Measurements from ENCODE around the gene DPPA3. TPM values are rescaled to one million over a fixed set of nuclear protein-coding genes. Genes with fewer than 3 reads are reported as not detected.

The DPPA3 gene
- total RNA-seq, 1 experiment from 2014 or later, result 6.8 TPM

DNA sequence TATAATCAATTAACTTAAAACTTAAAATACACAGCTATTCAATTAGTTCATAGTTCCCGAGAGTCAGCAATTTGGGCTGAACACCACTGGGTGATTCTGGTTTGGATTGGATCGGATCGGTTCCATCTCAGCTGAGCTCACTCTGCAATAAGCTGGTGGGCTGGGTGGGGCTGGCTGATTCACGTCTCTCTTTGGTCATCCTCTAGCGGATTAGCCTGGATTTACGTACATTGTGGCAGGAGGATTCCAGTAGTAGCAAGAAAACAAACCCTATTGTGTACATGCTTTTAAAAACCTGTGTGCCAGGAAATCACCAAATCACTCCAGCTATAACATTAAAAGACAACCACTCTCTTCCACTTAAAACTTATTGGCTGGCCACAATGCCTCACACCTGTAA lies 39.1 kb downstream of the DPPA3 start:
- TF ChIP-seq, protein P1, sequence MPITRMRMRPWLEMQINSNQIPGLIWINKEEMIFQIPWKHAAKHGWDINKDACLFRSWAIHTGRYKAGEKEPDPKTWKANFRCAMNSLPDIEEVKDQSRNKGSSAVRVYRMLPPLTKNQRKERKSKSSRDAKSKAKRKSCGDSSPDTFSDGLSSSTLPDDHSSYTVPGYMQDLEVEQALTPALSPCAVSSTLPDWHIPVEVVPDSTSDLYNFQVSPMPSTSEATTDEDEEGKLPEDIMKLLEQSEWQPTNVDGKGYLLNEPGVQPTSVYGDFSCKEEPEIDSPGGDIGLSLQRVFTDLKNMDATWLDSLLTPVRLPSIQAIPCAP (CRISPR knock-in tag; IDR thresholded peaks at IDR 0.05), result no peak
- TF ChIP-seq TEAD1 (CRISPR knock-in tag; IDR thresholded peaks at IDR 0.05), result no peak
- TF ChIP-seq, protein P2, sequence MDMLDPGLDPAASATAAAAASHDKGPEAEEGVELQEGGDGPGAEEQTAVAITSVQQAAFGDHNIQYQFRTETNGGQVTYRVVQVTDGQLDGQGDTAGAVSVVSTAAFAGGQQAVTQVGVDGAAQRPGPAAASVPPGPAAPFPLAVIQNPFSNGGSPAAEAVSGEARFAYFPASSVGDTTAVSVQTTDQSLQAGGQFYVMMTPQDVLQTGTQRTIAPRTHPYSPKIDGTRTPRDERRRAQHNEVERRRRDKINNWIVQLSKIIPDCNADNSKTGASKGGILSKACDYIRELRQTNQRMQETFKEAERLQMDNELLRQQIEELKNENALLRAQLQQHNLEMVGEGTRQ (CRISPR knock-in tag; IDR thresholded peaks at IDR 0.05), result no peak
- TF ChIP-seq, protein P3, sequence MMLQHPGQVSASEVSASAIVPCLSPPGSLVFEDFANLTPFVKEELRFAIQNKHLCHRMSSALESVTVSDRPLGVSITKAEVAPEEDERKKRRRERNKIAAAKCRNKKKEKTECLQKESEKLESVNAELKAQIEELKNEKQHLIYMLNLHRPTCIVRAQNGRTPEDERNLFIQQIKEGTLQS (CRISPR knock-in tag; conservative IDR thresholded peaks at IDR 0.05), result no peak
- TF ChIP-seq JUN (CRISPR knock-in tag; IDR thresholded peaks at IDR 0.05), result no peak
- TF ChIP-seq, protein P4, sequence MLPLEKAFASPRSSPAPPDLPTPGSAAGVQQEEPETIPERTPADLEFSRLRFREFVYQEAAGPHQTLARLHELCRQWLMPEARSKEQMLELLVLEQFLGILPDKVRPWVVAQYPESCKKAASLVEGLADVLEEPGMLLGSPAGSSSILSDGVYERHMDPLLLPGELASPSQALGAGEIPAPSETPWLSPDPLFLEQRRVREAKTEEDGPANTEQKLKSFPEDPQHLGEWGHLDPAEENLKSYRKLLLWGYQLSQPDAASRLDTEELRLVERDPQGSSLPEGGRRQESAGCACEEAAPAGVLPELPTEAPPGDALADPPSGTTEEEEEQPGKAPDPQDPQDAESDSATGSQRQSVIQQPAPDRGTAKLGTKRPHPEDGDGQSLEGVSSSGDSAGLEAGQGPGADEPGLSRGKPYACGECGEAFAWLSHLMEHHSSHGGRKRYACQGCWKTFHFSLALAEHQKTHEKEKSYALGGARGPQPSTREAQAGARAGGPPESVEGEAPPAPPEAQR (CRISPR knock-in tag; IDR thresholded peaks at IDR 0.05), result no peak
- TF ChIP-seq, protein P5, sequence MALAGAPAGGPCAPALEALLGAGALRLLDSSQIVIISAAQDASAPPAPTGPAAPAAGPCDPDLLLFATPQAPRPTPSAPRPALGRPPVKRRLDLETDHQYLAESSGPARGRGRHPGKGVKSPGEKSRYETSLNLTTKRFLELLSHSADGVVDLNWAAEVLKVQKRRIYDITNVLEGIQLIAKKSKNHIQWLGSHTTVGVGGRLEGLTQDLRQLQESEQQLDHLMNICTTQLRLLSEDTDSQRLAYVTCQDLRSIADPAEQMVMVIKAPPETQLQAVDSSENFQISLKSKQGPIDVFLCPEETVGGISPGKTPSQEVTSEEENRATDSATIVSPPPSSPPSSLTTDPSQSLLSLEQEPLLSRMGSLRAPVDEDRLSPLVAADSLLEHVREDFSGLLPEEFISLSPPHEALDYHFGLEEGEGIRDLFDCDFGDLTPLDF (CRISPR knock-in tag; IDR thresholded peaks at IDR 0.05), result no peak
- no peak for TF ChIP-seq PRRX2 (CRISPR knock-in tag; IDR thresholded peaks at IDR 0.05)
- TF ChIP-seq MYBL2 (CRISPR knock-in tag; IDR thresholded peaks at IDR 0.05), result no peak
- no peak for TF ChIP-seq KAT7 (CRISPR knock-in tag; IDR thresholded peaks at IDR 0.05; ENCODE audit: borderline replicate concordance)
- TF ChIP-seq, protein P6, sequence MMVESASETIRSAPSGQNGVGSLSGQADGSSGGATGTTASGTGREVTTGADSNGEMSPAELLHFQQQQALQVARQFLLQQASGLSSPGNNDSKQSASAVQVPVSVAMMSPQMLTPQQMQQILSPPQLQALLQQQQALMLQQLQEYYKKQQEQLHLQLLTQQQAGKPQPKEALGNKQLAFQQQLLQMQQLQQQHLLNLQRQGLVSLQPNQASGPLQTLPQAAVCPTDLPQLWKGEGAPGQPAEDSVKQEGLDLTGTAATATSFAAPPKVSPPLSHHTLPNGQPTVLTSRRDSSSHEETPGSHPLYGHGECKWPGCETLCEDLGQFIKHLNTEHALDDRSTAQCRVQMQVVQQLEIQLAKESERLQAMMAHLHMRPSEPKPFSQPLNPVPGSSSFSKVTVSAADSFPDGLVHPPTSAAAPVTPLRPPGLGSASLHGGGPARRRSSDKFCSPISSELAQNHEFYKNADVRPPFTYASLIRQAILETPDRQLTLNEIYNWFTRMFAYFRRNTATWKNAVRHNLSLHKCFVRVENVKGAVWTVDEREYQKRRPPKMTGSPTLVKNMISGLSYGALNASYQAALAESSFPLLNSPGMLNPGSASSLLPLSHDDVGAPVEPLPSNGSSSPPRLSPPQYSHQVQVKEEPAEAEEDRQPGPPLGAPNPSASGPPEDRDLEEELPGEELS (CRISPR knock-in tag; IDR thresholded peaks at IDR 0.05), result no peak
- TF ChIP-seq, protein P7, sequence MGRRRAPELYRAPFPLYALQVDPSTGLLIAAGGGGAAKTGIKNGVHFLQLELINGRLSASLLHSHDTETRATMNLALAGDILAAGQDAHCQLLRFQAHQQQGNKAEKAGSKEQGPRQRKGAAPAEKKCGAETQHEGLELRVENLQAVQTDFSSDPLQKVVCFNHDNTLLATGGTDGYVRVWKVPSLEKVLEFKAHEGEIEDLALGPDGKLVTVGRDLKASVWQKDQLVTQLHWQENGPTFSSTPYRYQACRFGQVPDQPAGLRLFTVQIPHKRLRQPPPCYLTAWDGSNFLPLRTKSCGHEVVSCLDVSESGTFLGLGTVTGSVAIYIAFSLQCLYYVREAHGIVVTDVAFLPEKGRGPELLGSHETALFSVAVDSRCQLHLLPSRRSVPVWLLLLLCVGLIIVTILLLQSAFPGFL (CRISPR knock-in tag; IDR thresholded peaks at IDR 0.05; ENCODE audit: borderline replicate concordance), result no peak
- TF ChIP-seq GTF2I (CRISPR knock-in tag; conservative IDR thresholded peaks at IDR 0.05), result no peak
- no peak for TF ChIP-seq ESRRA (CRISPR knock-in tag; IDR thresholded peaks at IDR 0.05; ENCODE audit: borderline replicate concordance)
- TF ChIP-seq, protein P8, sequence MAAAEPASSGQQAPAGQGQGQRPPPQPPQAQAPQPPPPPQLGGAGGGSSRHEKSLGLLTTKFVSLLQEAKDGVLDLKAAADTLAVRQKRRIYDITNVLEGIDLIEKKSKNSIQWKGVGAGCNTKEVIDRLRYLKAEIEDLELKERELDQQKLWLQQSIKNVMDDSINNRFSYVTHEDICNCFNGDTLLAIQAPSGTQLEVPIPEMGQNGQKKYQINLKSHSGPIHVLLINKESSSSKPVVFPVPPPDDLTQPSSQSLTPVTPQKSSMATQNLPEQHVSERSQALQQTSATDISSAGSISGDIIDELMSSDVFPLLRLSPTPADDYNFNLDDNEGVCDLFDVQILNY (CRISPR knock-in tag; IDR thresholded peaks at IDR 0.05), result no peak
- TF ChIP-seq, protein P9, sequence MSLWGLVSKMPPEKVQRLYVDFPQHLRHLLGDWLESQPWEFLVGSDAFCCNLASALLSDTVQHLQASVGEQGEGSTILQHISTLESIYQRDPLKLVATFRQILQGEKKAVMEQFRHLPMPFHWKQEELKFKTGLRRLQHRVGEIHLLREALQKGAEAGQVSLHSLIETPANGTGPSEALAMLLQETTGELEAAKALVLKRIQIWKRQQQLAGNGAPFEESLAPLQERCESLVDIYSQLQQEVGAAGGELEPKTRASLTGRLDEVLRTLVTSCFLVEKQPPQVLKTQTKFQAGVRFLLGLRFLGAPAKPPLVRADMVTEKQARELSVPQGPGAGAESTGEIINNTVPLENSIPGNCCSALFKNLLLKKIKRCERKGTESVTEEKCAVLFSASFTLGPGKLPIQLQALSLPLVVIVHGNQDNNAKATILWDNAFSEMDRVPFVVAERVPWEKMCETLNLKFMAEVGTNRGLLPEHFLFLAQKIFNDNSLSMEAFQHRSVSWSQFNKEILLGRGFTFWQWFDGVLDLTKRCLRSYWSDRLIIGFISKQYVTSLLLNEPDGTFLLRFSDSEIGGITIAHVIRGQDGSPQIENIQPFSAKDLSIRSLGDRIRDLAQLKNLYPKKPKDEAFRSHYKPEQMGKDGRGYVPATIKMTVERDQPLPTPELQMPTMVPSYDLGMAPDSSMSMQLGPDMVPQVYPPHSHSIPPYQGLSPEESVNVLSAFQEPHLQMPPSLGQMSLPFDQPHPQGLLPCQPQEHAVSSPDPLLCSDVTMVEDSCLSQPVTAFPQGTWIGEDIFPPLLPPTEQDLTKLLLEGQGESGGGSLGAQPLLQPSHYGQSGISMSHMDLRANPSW (CRISPR knock-in tag; conservative IDR thresholded peaks at IDR 0.05; ENCODE audit: low read depth), result no peak
- peak overlapping the region; percentile 39; the same call in 1 of the 2 replicates for H3K27ac Mint-ChIP-seq
- H3K4me3 Mint-ChIP-seq, result no peak overlapping the region
- ChIA-PET CTCF (no interaction called here), POLR2A (no interaction called here)
- no peaks in the 10 kb centered on the region for H3K27me3 Mint-ChIP-seq (ENCODE audit: low read depth)
- H3K9me3 Mint-ChIP-seq, result peaks cover 7% of the 10 kb centered on the region
- H3K36me3 Mint-ChIP-seq, result peaks cover 9% of the 10 kb centered on the region
- no peak for ATAC-seq
- peaks cover 14% of the 10 kb centered on the region for H3K4me1 Mint-ChIP-seq
- no peak for DNase-seq (ENCODE audit: low spot score)
